ENCODE data around the gene MLLT6. TPM values are rescaled to one million over a fixed set of nuclear protein-coding genes. Genes with fewer than 3 reads are reported as not detected.
A peak's percentile ranks its signal among the peaks of the same experiment; 100 is the strongest.

Gene MLLT6
- total and polyA plus RNA-seq, 2 of the 13 experiments (the other 11 are each of a cell fraction or from before 2014, with no cell fraction given) = 50.7 to 69.5 TPM

- TF ChIP-seq ARHGAP35 (CRISPR knock-in tag; IDR thresholded peaks at IDR 0.05; ENCODE audit: borderline replicate concordance) (no peak), ZFP82 (CRISPR knock-in tag; IDR thresholded peaks at IDR 0.05; ENCODE audit: borderline replicate concordance) (0 out of 2 replicates have a peak, but pooled peaks have one; percentile 18), MXD1 (CRISPR knock-in tag; IDR thresholded peaks at IDR 0.05) (0 out of 2 replicates have a peak, but pooled peaks have one; percentile 33)
Measured at GRCh38 chr17:38660097-38661025, 44.7 kb upstream of the MLLT6 start (continued).

- no peaks in the 10 kb centered on the region for H4K20me1 ChIP-seq (ENCODE audit: insufficient read depth, low read length)
- no peaks in the 10 kb centered on the region for H3K36me3 ChIP-seq (replicated peaks in 1 of 2; ENCODE audit: control insufficient read depth in 1 of 2, insufficient read depth in 2 of 2, low read length in 2 of 2)
- FAIRE-seq (no peak), DNase-seq (ENCODE audit: low spot score) (peak; percentile 90), ATAC-seq (peak; percentile 92)
- H3K4me3 ChIP-seq (replicated peaks in 1 of 3; ENCODE audit: insufficient read depth in 1 of 3, low read depth in 2 of 3, low read length in 3 of 3) = no peak overlapping the region
- peaks cover 72% of the 10 kb centered on the region for H3K4me1 ChIP-seq (ENCODE audit: insufficient read depth, low read length)
- 11% methylated on average over 5 of the region's 9 CpGs for WGBS (ENCODE audit: low lambda C conversion rate)
- POLR2A ChIA-PET = interaction anchor here (0.7 to 4.5 kb wide), 13 partner anchors 9 to 104 kb away, joined by 3 to 61 read pairs (median 6); partner anchors contain the start of gene SRCIN1
- CTCF ChIA-PET (ENCODE audit: low intra/inter-chr PET ratio, low total read pairs) = interaction anchor here (0.6 to 7.0 kb wide), 14 partner anchors 12 to 171 kb away, joined by 3 to 73 read pairs (median 4); partner anchors contain the start of gene SRCIN1
- intact Hi-C loops (cut with micrococcal nuclease; ENCODE audit: unreplicated experiment) (loop anchor here (1.0 to 10.0 kb wide), 2 partner anchors 79 to 238 kb away; partner anchors contain the start of gene ARHGAP23), in situ Hi-C loops (cut with HindIII; ENCODE audit: extremely low pct_ligation_motif_present, low pct_unique_long_range_greater_than_20kb) (loop anchor here (10.0 kb wide), 1 partner anchor 238 kb away; the partner anchor contains the start of gene ARHGAP23)
- H3K9me3 ChIP-seq (ENCODE audit: low read length) = no peaks in the 10 kb centered on the region
- H3K27ac ChIP-seq (ENCODE audit: extremely low read length, insufficient read depth, low read length) = no peak overlapping the region
- peak overlapping the region; percentile 63 for H3K4me2 ChIP-seq (ENCODE audit: low read depth, low read length)
- peaks cover 0 to 4% of the 10 kb centered on the region in 2 experiments; a peak in 2 of 5 replicates for H3K27me3 ChIP-seq (ENCODE audit: control insufficient read depth in 1 of 2, insufficient read depth in 2 of 2, low read length in 2 of 2)
- no peak overlapping the region for H2AFZ ChIP-seq (ENCODE audit: low read length)
- no TSS peak for BruUV-seq (replicated peaks)
- no peaks in the 10 kb centered on the region for H3K79me2 ChIP-seq (ENCODE audit: insufficient read depth, low read length)
- H3K9ac ChIP-seq (ENCODE audit: insufficient read depth, low read depth, low read length) = peak overlapping the region; percentile 23; the same call in 1 of the 2 replicates
- TF ChIP-seq HMGXB3 (CRISPR knock-in tag; IDR thresholded peaks at IDR 0.05; ENCODE audit: borderline replicate concordance) (peak; percentile 45; the same call in 1 of the 2 replicates), ATM (IDR thresholded peaks at IDR 0.05; ENCODE audit: borderline replicate concordance) (no peak), AKNA (CRISPR knock-in tag; IDR thresholded peaks at IDR 0.05; ENCODE audit: borderline replicate concordance) (no peak), SRSF4 (IDR thresholded peaks at IDR 0.05; ENCODE audit: low read depth, low read length, poor library complexity, severe bottlenecking) (no peak)
Measured at GRCh38 chr17:38663125-38663751, 41.8 kb upstream of the MLLT6 start.

Measured in HepG2 (cell line).